Renal cortical epithelial cell (primary cell): Measurements from ENCODE around the gene MOV10L1. TPM values are rescaled to one million over a fixed set of nuclear protein-coding genes. Genes with fewer than 3 reads are reported as not detected.
"Not testable (repeated sequence)": the region's sequence is repeated elsewhere in the genome, so short reads cannot be mapped to it uniquely, and the experiment has no call there.

Experiments
- DNase-seq: peaks from one replicate; pipeline ENCODE4 v3.0.0-alpha.2; 2011; ENCODE audit warnings: low read depth
- total RNA-seq: library from RNA; depleted of rRNA; stranded (reverse); fragments of >200 nt; gene quantifications from 2 replicates; pipeline ENCODE4 v1.2.3, GENCODE V29; 2014

The MOV10L1 gene
- total RNA-seq, 1 donor from 2014 or later: not detected

DNA sequence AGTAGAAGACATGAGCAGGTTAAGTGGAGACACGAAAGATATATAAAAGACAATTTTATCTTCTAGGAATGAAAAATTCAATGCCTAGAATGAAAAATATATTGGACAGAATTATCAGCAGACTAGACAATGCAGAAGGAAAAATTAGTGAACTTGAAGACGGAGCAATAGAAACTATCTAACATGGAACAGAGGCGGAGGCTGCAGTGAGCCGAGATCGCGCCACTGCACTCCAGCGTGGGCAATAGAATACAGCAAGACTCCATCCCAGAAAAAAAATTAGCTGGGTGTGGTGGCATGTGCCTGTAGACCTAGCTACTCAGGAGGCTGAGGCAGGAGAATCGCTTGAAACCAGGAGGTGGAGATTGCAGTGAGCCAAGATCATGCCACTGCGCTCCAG, 47.5 kb downstream of the MOV10L1 start:
- DNase-seq: not testable (repeated sequence)

GRCh38 chr22:50138041-50138440, 48.2 kb downstream of the MOV10L1 start:
- peak; percentile 68 for DNase-seq

GRCh38 chr22:50138988-50139387, 49.2 kb downstream of the MOV10L1 start:
- no peak for DNase-seq

GRCh38 chr22:50139843-50140415, 50.1 kb downstream of the MOV10L1 start:
- peak; percentile 56 for DNase-seq

- peak; percentile 9 for DNase-seq
Measured at GRCh38 chr22:50140615-50141014, 50.8 kb downstream of the MOV10L1 start.

DNA sequence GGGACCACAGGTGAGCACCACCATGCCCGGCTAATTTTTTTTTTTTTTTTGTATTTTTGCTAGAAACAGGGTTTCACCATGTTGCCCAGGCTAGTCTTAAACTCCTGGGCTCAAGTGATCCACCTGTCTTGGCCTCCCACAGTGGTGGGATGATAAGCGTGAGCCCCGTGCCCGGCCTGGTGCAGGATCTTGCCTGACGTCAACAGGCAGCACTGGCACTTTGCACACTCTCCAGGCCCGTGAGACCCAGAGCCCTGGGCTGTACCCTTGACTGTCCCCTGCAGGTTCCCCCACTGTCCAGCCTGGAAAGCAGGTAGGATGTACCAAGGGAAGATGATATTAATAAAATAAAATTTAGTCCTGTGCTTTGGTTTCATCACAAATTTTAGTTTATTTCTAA, 51.7 kb downstream of the MOV10L1 start:
- DNase-seq: no peak

DNA sequence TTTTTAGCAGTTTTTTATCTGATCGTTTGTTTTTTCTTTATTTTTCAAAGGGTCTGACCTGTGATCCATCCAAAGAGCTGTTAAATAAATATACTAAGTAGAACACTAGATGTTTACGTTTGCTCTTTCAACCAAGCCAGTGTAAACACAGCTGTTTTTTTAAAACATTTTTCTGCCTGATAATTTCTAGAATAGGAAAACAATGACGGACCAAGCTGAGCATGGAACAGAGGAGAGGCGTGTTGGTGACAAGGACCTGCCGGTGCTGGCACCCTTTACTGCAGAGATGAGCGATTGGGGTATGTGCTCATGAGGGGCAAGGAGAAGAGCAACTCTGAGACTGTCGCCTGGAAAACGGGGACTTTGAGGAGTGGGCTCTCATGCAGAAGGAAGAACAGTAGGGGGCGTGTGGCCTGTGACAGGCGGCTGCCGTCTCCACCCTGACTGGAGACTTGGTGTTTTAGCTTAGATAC, 52.1 kb downstream of the MOV10L1 start:
- no peak for DNase-seq

GRCh38 chr22:50143096-50143495, 53.3 kb downstream of the MOV10L1 start:
- no peak for DNase-seq

DNA sequence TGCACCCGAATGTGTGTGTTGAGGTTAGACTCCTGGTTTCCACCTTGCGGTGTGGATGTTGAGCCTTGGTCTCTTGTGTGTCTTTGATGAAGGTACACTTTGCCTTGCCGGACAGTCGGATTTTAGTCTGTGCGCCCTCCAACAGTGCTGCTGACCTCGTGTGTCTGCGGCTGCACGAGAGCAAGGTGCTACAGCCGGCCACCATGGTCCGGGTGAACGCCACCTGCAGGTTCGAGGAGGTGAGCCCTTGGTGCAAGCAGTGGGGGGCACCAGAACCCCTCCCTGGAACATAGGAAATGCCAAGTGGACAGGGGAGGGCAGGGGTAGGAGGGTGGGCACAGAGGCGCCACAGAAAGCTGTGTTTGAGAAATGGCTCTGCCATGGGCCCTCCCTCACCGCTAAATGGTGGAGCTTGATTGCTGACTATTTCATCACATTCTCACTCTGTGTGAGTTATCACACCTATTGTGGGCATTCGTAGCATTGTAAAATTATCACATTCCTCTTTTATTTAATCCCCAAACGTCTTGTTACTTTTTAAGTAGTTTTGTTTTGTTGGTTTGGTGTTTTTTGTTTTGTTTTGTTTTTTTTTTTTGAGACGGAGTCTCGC, 54.3 kb downstream of the MOV10L1 start:
- DNase-seq: no peak

- DNase-seq: no peak
Measured at GRCh38 chr22:50145721-50146438, 56.1 kb downstream of the MOV10L1 start.

- peak; percentile 66 for DNase-seq
Measured at GRCh38 chr22:50146439-50147238, 56.8 kb downstream of the MOV10L1 start.

- not testable (repeated sequence) for DNase-seq
Measured at GRCh38 chr22:50147258-50148165, 57.7 kb downstream of the MOV10L1 start.

DNA sequence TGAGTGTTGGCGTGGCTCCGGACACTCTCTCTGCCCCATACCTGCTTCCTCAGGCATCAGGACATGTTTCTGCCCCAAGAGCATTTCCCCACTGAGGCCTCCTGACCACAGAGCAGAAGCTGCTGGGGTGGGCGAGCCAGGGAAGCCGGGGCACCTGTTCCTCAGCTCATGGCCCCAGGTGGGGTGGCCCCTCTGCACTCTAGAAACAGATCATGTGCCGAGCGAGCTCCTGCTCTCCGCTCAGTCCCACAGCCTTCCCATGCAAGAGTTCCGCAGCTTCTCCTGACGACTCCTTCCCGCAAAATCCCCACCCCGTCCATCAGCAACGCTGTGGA, 58.3 kb downstream of the MOV10L1 start:
- no peak for DNase-seq

DNA sequence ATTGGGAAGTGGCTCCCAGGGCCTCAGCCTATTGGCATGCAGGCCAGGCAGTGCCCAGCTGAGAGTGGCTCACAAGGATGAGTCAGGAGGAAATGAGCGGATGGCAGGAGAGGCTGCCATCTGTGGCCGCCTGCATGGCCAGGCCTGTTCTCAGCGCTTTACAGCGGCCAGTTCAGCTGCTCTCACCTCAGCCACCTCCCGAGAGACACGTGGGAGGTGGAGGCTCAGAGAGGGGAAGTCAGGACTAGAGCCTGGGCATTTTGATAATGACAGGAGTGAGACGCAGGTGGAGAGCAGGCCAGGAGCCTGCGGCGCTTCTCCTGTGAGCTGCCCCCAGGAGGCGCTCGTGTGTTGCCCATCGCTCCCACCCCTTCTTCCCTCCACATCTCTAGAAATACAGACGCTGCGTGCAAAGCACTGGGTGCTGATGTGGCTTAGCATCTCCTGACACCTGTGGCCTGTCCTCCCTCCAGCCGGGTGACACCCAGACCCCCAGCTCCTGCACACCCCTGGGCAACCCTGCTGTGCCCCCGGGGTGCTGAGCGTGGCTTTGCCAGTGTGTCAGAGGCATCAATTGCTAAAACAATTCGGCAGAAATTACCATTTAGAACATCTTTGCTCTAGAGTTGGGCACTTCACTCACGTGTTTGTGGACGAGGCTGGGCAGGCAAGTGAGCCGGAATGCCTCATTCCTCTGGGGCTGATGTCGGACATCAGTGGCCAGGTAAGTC, 59.4 kb downstream of the MOV10L1 start:
- peak; percentile 54 for DNase-seq

DNA sequence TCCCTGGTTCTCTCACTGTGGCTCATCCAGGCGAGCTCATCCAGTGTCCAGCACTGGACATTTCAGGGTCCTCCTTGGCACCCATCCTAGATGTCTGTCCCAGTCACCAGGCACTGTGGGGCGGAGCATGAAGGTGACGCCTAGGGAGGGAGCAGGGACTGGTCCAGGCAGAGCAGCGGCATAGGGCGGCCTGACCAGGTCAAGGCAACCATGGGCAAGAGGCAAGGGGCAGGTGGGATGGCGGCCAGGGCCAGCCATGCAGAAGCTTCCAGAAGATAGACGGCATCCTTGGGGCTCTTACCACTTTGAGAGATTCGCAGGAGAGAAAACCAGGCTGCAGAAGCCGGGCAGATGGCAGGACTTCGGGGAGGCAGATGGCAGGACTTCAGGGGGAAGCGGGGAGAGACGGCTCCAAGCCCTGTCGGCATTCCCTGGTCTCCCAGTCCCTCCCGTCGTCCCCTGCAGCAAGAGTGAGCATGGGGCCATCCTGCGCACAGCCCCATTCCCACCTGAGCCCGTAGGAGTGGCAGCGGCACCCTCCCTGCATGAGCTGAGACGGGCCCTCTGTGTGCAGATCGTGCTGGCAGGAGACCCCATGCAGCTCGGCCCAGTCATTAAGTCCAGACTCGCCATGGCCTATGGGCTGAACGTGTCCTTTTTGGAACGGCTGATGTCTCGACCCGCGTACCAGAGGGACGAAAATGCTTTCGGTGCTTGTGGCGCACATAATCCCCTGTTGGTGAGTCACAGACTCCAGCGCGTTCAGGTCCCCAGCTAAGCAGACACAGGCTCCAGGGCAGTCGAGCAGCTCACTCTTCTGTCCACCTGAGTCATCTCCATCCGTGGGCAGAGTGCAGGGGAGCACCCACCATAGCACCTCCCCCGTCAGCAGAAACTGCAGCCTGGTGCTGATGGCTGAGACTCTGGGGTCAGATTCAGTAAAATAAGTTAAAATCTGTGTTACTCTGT, 60.6 kb downstream of the MOV10L1 start:
- no peak for DNase-seq

DNA sequence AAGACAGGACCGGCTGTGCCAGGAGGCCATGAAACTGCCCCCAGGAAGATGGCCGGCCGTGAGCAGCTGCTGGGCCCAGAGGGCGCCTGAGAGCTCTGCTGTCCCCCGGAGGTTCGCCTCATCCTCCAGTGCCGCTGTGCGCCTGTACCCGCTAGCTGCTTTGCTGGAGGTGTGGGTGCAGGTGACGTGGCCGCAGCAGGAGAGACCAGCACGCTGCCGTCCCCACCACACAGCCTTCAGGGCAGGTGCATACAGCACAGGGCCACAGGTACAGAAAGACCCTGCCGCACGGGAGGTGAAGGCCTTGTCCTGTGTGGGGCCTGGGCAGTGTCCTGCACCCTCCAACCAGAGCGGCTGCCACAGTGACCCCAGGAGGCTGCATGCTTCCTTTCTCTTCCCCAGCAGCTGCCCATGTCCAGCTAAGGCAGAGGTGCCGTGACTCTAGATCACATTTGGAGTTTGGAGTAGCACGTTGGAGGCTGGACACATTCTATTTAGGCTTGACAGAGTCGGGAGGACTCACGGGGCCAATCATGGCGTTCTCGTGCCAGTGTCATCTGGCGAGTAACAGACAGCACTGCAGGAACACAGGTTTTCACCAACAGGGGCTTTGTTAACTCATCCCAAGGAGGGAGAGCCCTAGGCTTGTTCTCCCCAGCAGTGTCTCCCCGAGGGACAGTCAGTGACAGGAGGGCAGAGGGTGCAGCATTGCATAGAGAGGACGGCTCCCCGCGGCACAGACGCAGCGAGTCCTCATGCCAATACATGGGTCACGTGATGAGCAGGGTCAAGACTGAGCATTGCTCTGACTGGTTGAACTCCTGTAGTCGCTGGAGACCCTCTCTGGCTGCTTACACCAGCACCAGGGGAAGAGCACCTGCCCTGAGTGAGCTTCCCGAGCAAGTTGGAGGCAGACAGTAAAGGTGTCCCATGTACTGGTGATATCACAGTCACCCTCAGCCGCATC, 62.0 kb downstream of the MOV10L1 start:
- no peak for DNase-seq

- DNase-seq: no peak
Measured at GRCh38 chr22:50153056-50153755, 63.4 kb downstream of the MOV10L1 start.

- no peak for DNase-seq
Measured at GRCh38 chr22:50153756-50154140, 63.9 kb downstream of the MOV10L1 start.
